NCI-H524 treated with DMSO at 0.1 percent for 48 hours (cell line): ENCODE data around the gene RHOC.
A peak's percentile ranks its signal among the peaks of the same experiment; 100 is the strongest.
"Not testable (repeated sequence)": the region's sequence is repeated elsewhere in the genome, so short reads cannot be mapped to it uniquely, and the experiment has no call there.

Source experiments
- DNase-seq: peaks from one replicate; lab custom pipeline; 2025; lab: John Stamatoyannopoulos, UW

Gene RHOC

GRCh38 chr1:112706505-112707220, at the start of gene RHOC:
Gene RHOC, minus strand, starts transcription at chr1:112707127. Its CDS starts 3,328 bp downstream, at chr1:112703799.
- no peak for DNase-seq

- no peak for DNase-seq
Measured at GRCh38 chr1:112754116-112754628, 47.2 kb upstream of the RHOC start.

- no peak for DNase-seq
Measured at GRCh38 chr1:112748396-112748795, 41.5 kb upstream of the RHOC start.

- peak; percentile 11 for DNase-seq
Measured at GRCh38 chr1:112744009-112744578, 37.2 kb upstream of the RHOC start.

- no peak for DNase-seq
Measured at GRCh38 chr1:112743174-112744008, 36.5 kb upstream of the RHOC start.

- DNase-seq = no peak
Measured at GRCh38 chr1:112737573-112737972, 30.6 kb upstream of the RHOC start.

GRCh38 chr1:112735752-112736151, 28.8 kb upstream of the RHOC start:
- DNase-seq = no peak

GRCh38 chr1:112731451-112731850, 24.5 kb upstream of the RHOC start:
- no peak for DNase-seq

- peak; percentile 64 for DNase-seq
Measured at GRCh38 chr1:112729909-112730308, 23.0 kb upstream of the RHOC start.

- DNase-seq = peak; percentile 62
Measured at GRCh38 chr1:112729011-112729410, 22.1 kb upstream of the RHOC start.

- not testable (repeated sequence) for DNase-seq
Measured at GRCh38 chr1:112728306-112728971, 21.5 kb upstream of the RHOC start.

GRCh38 chr1:112727716-112728115, 20.8 kb upstream of the RHOC start:
- no peak for DNase-seq

- DNase-seq = not testable (repeated sequence)
Measured at GRCh38 chr1:112724240-112724639, 17.3 kb upstream of the RHOC start.

- DNase-seq = no peak
Measured at GRCh38 chr1:112723511-112723839, 16.5 kb upstream of the RHOC start.

GRCh38 chr1:112722601-112723510, 15.9 kb upstream of the RHOC start:
- DNase-seq = peak; percentile 40

- no peak for DNase-seq
Measured at GRCh38 chr1:112721966-112722524, 15.1 kb upstream of the RHOC start.

GRCh38 chr1:112721294-112721693, 14.4 kb upstream of the RHOC start:
- DNase-seq = not testable (repeated sequence)

GRCh38 chr1:112720800-112721199, 13.9 kb upstream of the RHOC start:
- DNase-seq = no peak

GRCh38 chr1:112719706-112720105, 12.8 kb upstream of the RHOC start:
- no peak for DNase-seq

GRCh38 chr1:112718691-112719418, 11.9 kb upstream of the RHOC start:
- DNase-seq = no peak
